GDM1 (cell line): ENCODE data around the gene FITM1.
A peak's percentile ranks its signal among the peaks of the same experiment; 100 is the strongest.

Experiments used
- DNase-seq: peaks from one replicate; lab custom pipeline; 2025; lab: John Stamatoyannopoulos, UW

FITM1 gene

GRCh38 chr14:24139272-24139934 is 8.9 kb downstream of the FITM1 start:
- DNase-seq = no peak

- DNase-seq = peak; percentile 98
Measured at GRCh38 chr14:24141097-24141880, 10.8 kb downstream of the FITM1 start, which contains the start of gene EMC9. EMC9 (minus strand) TSS chr14:24141591; CDS start chr14:24141304, 287 bp downstream.

GRCh38 chr14:24143511-24143910 is 13.1 kb downstream of the FITM1 start:
- DNase-seq = no peak

GRCh38 chr14:24144451-24144850 is 14.0 kb downstream of the FITM1 start:
- DNase-seq = no peak

GRCh38 chr14:24145219-24145618 is 14.8 kb downstream of the FITM1 start:
- no peak for DNase-seq

GRCh38 chr14:24145690-24146452 is 15.4 kb downstream of the FITM1 start:
- DNase-seq = no peak

GRCh38 chr14:24146453-24146977 is 16.1 kb downstream of the FITM1 start, which contains the start of gene PSME2:
PSME2 (minus strand) TSS chr14:24146610; CDS start chr14:24146581, 29 bp downstream.
- peak; percentile 97 for DNase-seq

- DNase-seq = peak; percentile 97
Measured at GRCh38 chr14:24146978-24147760, 16.7 kb downstream of the FITM1 start, which contains the start of gene RNF31. RNF31 (plus strand) TSS chr14:24147498; CDS start chr14:24147699, 201 bp downstream.

- no peak for DNase-seq
Measured at GRCh38 chr14:24147761-24148428, 17.4 kb downstream of the FITM1 start.

GRCh38 chr14:24149302-24149969 is 19.0 kb downstream of the FITM1 start:
- DNase-seq = no peak

- DNase-seq = no peak
Measured at GRCh38 chr14:24150061-24150460, 19.6 kb downstream of the FITM1 start.

- DNase-seq = no peak
Measured at GRCh38 chr14:24150567-24150966, 20.1 kb downstream of the FITM1 start.

GRCh38 chr14:24150993-24151392 is 20.5 kb downstream of the FITM1 start:
- DNase-seq = no peak

GRCh38 chr14:24151404-24152080 is 21.1 kb downstream of the FITM1 start:
- no peak for DNase-seq

- DNase-seq = no peak
Measured at GRCh38 chr14:24155100-24155499, 24.6 kb downstream of the FITM1 start.

GRCh38 chr14:24156840-24157239 is 26.4 kb downstream of the FITM1 start:
- DNase-seq = no peak

- no peak for DNase-seq
Measured at GRCh38 chr14:24157331-24157730, 26.9 kb downstream of the FITM1 start.

GRCh38 chr14:24159777-24160498 is 29.5 kb downstream of the FITM1 start:
- DNase-seq = no peak

- no peak for DNase-seq
Measured at GRCh38 chr14:24160499-24160849, 30.0 kb downstream of the FITM1 start.
